GM10248 (cell line): ENCODE results near the gene IGSF8.
"Not testable (repeated sequence)": the region's sequence is repeated elsewhere in the genome, so short reads cannot be mapped to it uniquely, and the experiment has no call there.

Source experiments
- CTCF ChIA-PET: fragments of 300-600 bp; sonication (Branson Sonifier 250); formaldehyde crosslinking; extraction: SDS; loops from one replicate; lab custom pipeline; 2021; ENCODE audit warnings: antibody characterized with exemption; lab: Yijun Ruan, JAX
- POLR2A ChIA-PET: fragments of 350-650 bp; sonication (Branson Sonifier 250); formaldehyde crosslinking; extraction: SDS; loops from one replicate; lab custom pipeline; 2020; ENCODE audit warnings: antibody characterized with exemption; lab: Yijun Ruan, JAX
- DNase-seq: peaks from one replicate; pipeline ENCODE4 v3.0.0; 2012; ENCODE audit errors: extremely low spot score
- TF ChIP-seq, protein P1 (sequence below): IDR thresholded peaks from 2 replicates; pipeline ENCODE4 v1.5.1; 2012; ENCODE audit warnings: mild to moderate bottlenecking, low read depth; ENCODE audit errors: extremely low read depth, missing control alignments, control extremely low read depth

The IGSF8 gene

DNA sequence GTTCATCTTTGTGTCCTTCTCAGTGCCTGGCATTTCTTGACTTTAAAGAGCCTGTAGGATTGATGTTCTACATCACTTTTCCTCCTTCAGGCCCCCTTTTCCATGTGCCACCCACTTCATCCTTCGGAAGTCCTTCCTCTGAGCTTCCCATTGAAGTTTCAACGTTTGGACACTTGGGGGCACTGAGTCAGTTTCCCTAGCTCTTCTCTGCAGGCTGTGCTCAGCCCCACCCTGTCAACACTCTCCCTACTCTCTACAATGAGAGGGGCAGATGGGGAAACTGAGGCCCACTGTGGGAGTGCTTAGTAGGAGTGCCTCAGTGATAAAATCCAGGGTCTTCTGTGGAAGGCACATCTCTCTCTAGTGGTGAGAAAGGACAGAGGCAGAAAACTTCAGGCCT, 40.3 kb downstream of the IGSF8 start:
- CTCF ChIA-PET = interaction anchor here (1.0 to 45.2 kb wide), 6 partner anchors 9 to 319 kb away, joined by 3 to 983 read pairs (median 4); partner anchors contain the start of genes IGSF8, KCNJ10 and KCNJ9
- no peak for DNase-seq
- POLR2A ChIA-PET = interaction anchor here (0.5 kb wide), 1 partner anchor 1984 kb away, joined by 4 read pairs; no protein-coding TSS in a partner anchor

DNA sequence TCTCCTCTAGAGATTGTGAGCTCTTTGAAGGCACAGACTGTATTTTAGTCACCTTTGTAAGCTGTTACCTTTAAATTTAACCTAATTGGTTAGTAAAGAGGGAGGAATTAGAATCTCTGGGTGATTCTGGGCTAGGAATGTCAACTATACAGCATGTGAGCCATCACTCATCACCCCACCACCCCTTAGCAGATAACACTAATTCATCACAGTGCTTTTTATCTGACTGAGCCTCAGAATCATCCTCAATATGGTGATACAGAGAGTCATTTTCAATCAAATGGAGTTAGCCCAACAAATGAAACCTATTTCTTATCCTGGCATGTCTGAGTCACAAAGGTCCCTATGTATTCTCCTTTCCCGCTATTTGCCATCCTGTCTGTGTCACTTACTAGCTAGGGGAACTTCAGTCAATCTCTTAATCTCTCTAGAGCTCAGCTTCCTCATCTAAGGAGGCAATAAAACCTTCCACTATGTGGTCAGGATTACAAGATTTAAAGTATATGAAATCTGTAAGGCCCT, 41.7 kb downstream of the IGSF8 start:
- CTCF ChIA-PET = interaction anchor here (6.3 to 45.2 kb wide), 2 partner anchors 11 to 28 kb away, joined by 50 to 983 read pairs; partner anchors contain the start of genes IGSF8, KCNJ10 and KCNJ9
- DNase-seq = no peak
- TF ChIP-seq, protein P1, sequence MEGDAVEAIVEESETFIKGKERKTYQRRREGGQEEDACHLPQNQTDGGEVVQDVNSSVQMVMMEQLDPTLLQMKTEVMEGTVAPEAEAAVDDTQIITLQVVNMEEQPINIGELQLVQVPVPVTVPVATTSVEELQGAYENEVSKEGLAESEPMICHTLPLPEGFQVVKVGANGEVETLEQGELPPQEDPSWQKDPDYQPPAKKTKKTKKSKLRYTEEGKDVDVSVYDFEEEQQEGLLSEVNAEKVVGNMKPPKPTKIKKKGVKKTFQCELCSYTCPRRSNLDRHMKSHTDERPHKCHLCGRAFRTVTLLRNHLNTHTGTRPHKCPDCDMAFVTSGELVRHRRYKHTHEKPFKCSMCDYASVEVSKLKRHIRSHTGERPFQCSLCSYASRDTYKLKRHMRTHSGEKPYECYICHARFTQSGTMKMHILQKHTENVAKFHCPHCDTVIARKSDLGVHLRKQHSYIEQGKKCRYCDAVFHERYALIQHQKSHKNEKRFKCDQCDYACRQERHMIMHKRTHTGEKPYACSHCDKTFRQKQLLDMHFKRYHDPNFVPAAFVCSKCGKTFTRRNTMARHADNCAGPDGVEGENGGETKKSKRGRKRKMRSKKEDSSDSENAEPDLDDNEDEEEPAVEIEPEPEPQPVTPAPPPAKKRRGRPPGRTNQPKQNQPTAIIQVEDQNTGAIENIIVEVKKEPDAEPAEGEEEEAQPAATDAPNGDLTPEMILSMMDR = no peak

More for the DNA sequence above, 40.3 kb downstream of the IGSF8 start:
- TF ChIP-seq, protein P1 = peak; percentile 18

DNA sequence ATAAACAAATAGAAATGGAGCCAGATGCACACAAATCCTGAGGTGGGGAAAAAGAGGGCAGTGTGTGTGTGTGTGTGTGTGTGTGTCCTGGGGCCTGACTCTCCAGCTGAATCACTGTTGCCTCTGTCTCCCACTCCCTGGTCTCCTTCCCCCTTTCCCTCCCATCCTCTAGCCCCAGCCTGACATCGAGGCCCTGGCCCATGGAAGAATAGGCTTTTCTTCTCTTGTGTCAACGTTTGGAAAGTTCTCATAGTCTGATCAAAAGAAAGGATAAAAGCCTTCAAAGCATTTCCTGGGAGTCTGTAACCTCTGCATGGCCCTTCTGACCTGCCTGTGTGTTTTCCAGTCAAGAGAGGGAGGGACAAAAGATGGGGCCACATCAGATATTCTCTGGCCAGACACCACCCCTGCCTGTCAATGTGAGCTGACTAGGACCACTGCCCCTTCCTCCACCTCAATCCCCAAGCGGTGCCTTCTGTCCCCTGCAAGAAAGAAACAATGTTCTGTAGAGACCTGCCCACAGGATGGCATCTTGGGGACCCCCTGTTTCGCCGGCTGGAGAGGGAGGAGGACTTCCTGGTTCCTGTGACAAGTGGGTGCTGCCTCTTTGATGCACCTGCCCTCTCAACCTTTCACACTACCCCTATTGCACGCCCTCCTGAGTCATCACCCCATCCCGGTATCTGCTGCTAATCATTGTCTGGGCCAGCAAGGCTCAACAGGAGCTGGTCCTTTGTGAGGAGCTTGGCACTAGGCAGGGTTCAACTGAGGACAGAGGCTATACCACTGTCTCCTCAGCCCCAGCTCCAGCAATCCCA, 44.7 kb downstream of the IGSF8 start:
- ChIA-PET CTCF (interaction anchor here (1.4 to 45.2 kb wide), 3 partner anchors 8 to 31 kb away, joined by 5 to 983 read pairs (median 50); partner anchors contain the start of genes IGSF8, KCNJ10 and KCNJ9), POLR2A (no interaction called here)
- no peak for DNase-seq
- TF ChIP-seq, protein P1 = no peak

More for the DNA sequence above, 41.7 kb downstream of the IGSF8 start:
- POLR2A ChIA-PET = no interaction called here

DNA sequence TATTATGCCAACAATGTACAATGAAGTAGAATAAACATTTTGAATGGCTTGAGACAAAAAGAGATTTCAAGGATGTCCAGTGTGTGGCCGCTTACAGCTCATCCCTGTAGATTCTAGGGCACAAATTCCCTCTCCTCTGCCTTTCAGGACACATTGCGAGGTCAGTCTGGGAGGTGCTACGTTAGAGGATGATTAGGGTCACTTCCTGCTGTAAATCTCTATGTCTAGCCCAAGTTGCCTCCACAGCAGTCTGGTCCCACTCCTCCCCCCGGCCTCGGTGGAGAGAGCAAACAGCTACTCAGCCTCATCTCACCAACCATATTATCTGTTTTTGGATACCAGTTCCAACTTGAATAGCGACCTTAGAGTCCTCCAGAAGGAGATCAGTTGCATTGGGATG, 45.5 kb downstream of the IGSF8 start:
- POLR2A ChIA-PET = no interaction called here
- TF ChIP-seq, protein P1 = no peak
- no peak for DNase-seq
- CTCF ChIA-PET = interaction anchor here (0.9 to 45.2 kb wide), 3 partner anchors 10 to 45 kb away, joined by 3 to 983 read pairs (median 4); partner anchors contain the start of genes IGSF8, KCNJ10 and KCNJ9

DNA sequence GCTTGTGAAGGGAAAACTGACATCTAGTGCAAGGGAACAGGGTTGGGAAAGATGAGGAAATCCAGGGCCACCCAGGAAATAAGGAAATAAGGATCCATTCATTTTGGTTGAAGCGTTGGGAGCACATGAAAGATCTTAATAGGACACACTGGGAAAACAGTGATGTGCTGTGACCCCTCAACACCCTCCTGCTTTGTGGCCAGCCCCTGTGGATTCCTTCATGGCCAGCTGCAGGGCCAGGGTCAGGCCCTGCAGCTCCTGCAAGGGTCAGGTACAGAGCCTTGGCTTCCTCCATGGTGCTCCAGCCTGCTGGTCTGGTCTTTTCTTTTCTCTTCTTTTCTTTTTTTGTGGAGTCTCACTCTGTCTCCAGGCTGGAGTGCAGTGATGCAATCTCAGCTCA, 47.8 kb downstream of the IGSF8 start:
- DNase-seq = no peak
- TF ChIP-seq, protein P1 = no peak
- POLR2A ChIA-PET = no interaction called here
- CTCF ChIA-PET = interaction anchor here (1.6 to 45.2 kb wide), 4 partner anchors 10 to 325 kb away, joined by 3 to 983 read pairs (median 6); partner anchors contain the start of genes IGSF8, KCNJ10 and KCNJ9

DNA sequence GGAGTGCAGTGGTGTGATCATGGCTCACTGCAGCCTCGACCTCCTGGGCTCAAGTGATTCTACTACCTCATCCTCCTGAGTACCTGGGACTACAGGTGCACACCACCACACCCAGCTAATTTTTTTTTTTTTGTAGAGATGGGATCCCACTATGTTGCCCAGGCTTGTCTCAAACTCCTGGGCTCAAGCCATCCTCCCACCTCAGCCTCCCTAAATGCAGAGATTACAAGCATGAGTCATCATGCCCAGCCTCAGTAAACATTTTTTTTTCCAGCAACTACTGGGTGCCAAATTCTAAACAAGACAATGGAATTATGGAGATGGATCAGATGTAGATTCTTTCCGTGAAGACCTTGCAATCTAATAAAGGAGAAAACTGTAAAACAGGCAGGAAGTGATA, 48.2 kb downstream of the IGSF8 start:
- POLR2A ChIA-PET, DNase-seq: not testable (repeated sequence)
- CTCF ChIA-PET = interaction anchor here (1.6 to 45.2 kb wide), 3 partner anchors 11 to 326 kb away, joined by 3 to 983 read pairs (median 7); partner anchors contain the start of genes IGSF8, KCNJ10 and KCNJ9
